Neural cell (in vitro differentiated cells): ENCODE measurements around the gene OAS3.

Source experiments
- EP300 ChIP-seq: fragments of 450-650 bp; conservative IDR thresholded peaks from 2 replicates; pipeline ENCODE4 v1.6.1; 2014; ENCODE audit warnings: antibody characterized with exemption, mild to moderate bottlenecking, moderate library complexity; ENCODE audit not compliant: poor library complexity, severe bottlenecking
- EZH2 ChIP-seq: fragments of 200-600, 300-800 bp; shearing (Covaris generic), sonication (generic); IDR thresholded peaks from 2 replicates; pipeline ENCODE4 v1.6.1; 2014; ENCODE audit warnings: antibody characterized with exemption, low read length, borderline replicate concordance, mild to moderate bottlenecking; ENCODE audit not compliant: insufficient read depth, poor library complexity, severe bottlenecking
- POLR2AphosphoS5 ChIP-seq: IDR thresholded peaks from 2 replicates; pipeline ENCODE4 v1.6.1; 2012
- SMC3 ChIP-seq: fragments of 450-650 bp; conservative IDR thresholded peaks from 2 replicates; pipeline ENCODE4 v1.6.1; 2014; ENCODE audit warnings: antibody characterized with exemption, mild to moderate bottlenecking, moderate library complexity; ENCODE audit not compliant: poor library complexity
- TF ChIP-seq, protein P1 (sequence below): fragments of 450-650 bp; IDR thresholded peaks from 2 replicates; pipeline ENCODE4 v1.5.1; 2014; ENCODE audit warnings: antibody characterized with exemption, mild to moderate bottlenecking, moderate library complexity; ENCODE audit not compliant: poor library complexity, severe bottlenecking

DNA sequence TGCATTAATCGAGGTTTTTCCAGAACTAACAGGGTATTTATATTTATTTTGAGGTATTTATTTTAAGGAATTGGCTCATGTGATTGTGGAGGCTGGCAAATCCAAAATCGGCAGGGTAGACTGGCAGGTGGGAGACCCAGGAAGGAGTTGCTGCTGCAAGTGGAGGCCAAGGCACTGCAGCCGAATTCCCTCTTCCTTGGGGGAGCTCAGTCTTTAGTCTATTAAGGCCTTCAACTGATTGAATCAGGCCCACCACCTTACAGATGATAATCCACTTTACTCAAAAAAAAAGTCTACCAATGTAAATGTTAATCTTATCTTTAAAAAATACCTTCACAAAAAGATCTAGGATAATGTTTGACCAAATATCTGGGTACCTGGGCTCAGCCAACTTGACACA lies 38.9 kb downstream of the OAS3 start:
- TF ChIP-seq, protein P1, sequence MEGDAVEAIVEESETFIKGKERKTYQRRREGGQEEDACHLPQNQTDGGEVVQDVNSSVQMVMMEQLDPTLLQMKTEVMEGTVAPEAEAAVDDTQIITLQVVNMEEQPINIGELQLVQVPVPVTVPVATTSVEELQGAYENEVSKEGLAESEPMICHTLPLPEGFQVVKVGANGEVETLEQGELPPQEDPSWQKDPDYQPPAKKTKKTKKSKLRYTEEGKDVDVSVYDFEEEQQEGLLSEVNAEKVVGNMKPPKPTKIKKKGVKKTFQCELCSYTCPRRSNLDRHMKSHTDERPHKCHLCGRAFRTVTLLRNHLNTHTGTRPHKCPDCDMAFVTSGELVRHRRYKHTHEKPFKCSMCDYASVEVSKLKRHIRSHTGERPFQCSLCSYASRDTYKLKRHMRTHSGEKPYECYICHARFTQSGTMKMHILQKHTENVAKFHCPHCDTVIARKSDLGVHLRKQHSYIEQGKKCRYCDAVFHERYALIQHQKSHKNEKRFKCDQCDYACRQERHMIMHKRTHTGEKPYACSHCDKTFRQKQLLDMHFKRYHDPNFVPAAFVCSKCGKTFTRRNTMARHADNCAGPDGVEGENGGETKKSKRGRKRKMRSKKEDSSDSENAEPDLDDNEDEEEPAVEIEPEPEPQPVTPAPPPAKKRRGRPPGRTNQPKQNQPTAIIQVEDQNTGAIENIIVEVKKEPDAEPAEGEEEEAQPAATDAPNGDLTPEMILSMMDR = no peak
- TF ChIP-seq EP300 = no peak
- no peak for TF ChIP-seq POLR2AphosphoS5
- no peak for TF ChIP-seq EZH2
- no peak for TF ChIP-seq SMC3
